ENCODE results near the gene IGSF3.
"Not testable (repeated sequence)": the region's sequence is repeated elsewhere in the genome, so short reads cannot be mapped to it uniquely, and the experiment has no call there.

The IGSF3 gene

GRCh38 chr1:116608841-116609240, 58.7 kb downstream of the IGSF3 start:
- H3K27ac ChIP-seq: not testable (repeated sequence)

- H3K27ac ChIP-seq: not testable (repeated sequence)
Measured at GRCh38 chr1:116608151-116608550, 59.4 kb downstream of the IGSF3 start.

- H3K27ac ChIP-seq: not testable (repeated sequence)
Measured at GRCh38 chr1:116607463-116607862, 60.1 kb downstream of the IGSF3 start.

GRCh38 chr1:116606067-116606466, 61.5 kb downstream of the IGSF3 start:
- not testable (repeated sequence) for H3K27ac ChIP-seq

GRCh38 chr1:116605315-116605714, 62.2 kb downstream of the IGSF3 start:
- no peak overlapping the region for H3K27ac ChIP-seq
- TF ChIP-seq CTCF (conservative IDR thresholded peaks at IDR 0.05) (no peak), ZFX (IDR thresholded peaks at IDR 0.05) (no peak)

GRCh38 chr1:116604408-116604807, 63.1 kb downstream of the IGSF3 start:
- not testable (repeated sequence) for H3K27ac ChIP-seq

GRCh38 chr1:116603646-116604045, 63.9 kb downstream of the IGSF3 start:
- not testable (repeated sequence) for H3K27ac ChIP-seq

GRCh38 chr1:116599369-116599768, 68.2 kb downstream of the IGSF3 start:
- not testable (repeated sequence) for H3K27ac ChIP-seq

- not testable (repeated sequence) for H3K27ac ChIP-seq
Measured at GRCh38 chr1:116598420-116599036, 69.0 kb downstream of the IGSF3 start.

GRCh38 chr1:116597388-116597787, 70.1 kb downstream of the IGSF3 start:
- H3K27ac ChIP-seq: not testable (repeated sequence)

GRCh38 chr1:116596742-116597307, 70.7 kb downstream of the IGSF3 start:
- H3K27ac ChIP-seq: not testable (repeated sequence)

- peak; percentile 78 for TF ChIP-seq CTCF (conservative IDR thresholded peaks at IDR 0.05)
- not testable (repeated sequence) for H3K27ac ChIP-seq
Measured at GRCh38 chr1:116595946-116596741, 71.4 kb downstream of the IGSF3 start.

GRCh38 chr1:116595065-116595840, 72.3 kb downstream of the IGSF3 start:
- H3K27ac ChIP-seq: not testable (repeated sequence)

- H3K27ac ChIP-seq: not testable (repeated sequence)
Measured at GRCh38 chr1:116593977-116594376, 73.6 kb downstream of the IGSF3 start.

GRCh38 chr1:116593401-116593800, 74.1 kb downstream of the IGSF3 start:
- not testable (repeated sequence) for H3K27ac ChIP-seq

GRCh38 chr1:116591951-116592605, 75.5 kb downstream of the IGSF3 start:
- not testable (repeated sequence) for H3K27ac ChIP-seq

- not testable (repeated sequence) for H3K27ac ChIP-seq
Measured at GRCh38 chr1:116591006-116591950, 76.3 kb downstream of the IGSF3 start.

Measured in C4-2B (cell line).